ENCODE data around the gene INPPL1. TPM values are rescaled to one million over a fixed set of nuclear protein-coding genes. Genes with fewer than 3 reads are reported as not detected.

INPPL1 gene
- total and polyA plus RNA-seq, 2 of the 13 experiments (the other 11 are each of a cell fraction or from before 2014, with no cell fraction given): 29.1 to 66.9 TPM

DNA sequence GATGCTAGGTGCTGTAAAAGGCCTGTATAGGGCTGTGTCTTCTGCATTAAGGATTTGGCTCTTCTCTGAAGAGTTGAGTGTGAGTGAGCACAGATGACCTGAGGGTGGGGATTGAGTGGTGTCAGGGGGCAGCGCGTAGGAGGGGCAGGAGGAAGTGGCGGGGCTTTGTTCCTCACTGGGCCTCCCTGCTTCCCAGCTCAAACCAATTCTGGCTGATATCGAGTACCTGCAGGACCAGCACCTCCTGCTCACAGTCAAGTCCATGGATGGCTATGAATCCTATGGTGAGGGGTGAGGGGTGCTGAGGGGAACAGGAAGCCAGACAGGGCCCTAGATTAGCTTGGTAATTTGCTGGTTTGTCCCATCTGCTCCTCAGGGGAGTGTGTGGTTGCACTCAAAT lies 10.4 kb downstream of the INPPL1 start:
- no peak overlapping the region for H3K4me3 ChIP-seq (replicated peaks in 1 of 3; ENCODE audit: insufficient read depth in 1 of 3, low read depth in 2 of 3, low read length in 3 of 3)
- ATAC-seq: no peak
- no peak overlapping the region for H2AFZ ChIP-seq (ENCODE audit: low read length)
- ChIA-PET POLR2A (interaction anchor here (1.2 kb wide), 1 partner anchor 199 kb away, joined by 3 read pairs; the partner anchor contains the start of gene CLPB), CTCF (ENCODE audit: low intra/inter-chr PET ratio, low total read pairs) (no interaction called here)
- H3K27me3 ChIP-seq (ENCODE audit: control insufficient read depth in 1 of 2, insufficient read depth in 2 of 2, low read length in 2 of 2): peaks cover 0 to 5% of the 10 kb centered on the region in 2 experiments; a peak in 2 of 5 replicates
- H3K27ac ChIP-seq (ENCODE audit: extremely low read length, insufficient read depth, low read length): no peak overlapping the region
- H3K79me2 ChIP-seq (ENCODE audit: insufficient read depth, low read length): no peaks in the 10 kb centered on the region
- H3K9me3 ChIP-seq (ENCODE audit: low read length): no peaks in the 10 kb centered on the region
- BruUV-seq (replicated peaks): no TSS peak
- H4K20me1 ChIP-seq (ENCODE audit: insufficient read depth, low read length): no peaks in the 10 kb centered on the region
- TF ChIP-seq, protein P1, sequence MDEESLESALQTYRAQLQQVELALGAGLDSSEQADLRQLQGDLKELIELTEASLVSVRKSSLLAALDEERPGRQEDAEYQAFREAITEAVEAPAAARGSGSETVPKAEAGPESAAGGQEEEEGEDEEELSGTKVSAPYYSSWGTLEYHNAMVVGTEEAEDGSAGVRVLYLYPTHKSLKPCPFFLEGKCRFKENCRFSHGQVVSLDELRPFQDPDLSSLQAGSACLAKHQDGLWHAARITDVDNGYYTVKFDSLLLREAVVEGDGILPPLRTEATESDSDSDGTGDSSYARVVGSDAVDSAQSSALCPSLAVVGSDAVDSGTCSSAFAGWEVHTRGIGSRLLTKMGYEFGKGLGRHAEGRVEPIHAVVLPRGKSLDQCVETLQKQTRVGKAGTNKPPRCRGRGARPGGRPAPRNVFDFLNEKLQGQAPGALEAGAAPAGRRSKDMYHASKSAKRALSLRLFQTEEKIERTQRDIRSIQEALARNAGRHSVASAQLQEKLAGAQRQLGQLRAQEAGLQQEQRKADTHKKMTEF (CRISPR knock-in tag; IDR thresholded peaks at IDR 0.05): no peak
- TF ChIP-seq, protein P2, sequence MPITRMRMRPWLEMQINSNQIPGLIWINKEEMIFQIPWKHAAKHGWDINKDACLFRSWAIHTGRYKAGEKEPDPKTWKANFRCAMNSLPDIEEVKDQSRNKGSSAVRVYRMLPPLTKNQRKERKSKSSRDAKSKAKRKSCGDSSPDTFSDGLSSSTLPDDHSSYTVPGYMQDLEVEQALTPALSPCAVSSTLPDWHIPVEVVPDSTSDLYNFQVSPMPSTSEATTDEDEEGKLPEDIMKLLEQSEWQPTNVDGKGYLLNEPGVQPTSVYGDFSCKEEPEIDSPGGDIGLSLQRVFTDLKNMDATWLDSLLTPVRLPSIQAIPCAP (CRISPR knock-in tag; IDR thresholded peaks at IDR 0.05; ENCODE audit: low read depth): no peak
- TF ChIP-seq, protein P3, sequence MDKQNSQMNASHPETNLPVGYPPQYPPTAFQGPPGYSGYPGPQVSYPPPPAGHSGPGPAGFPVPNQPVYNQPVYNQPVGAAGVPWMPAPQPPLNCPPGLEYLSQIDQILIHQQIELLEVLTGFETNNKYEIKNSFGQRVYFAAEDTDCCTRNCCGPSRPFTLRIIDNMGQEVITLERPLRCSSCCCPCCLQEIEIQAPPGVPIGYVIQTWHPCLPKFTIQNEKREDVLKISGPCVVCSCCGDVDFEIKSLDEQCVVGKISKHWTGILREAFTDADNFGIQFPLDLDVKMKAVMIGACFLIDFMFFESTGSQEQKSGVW (CRISPR knock-in tag; IDR thresholded peaks at IDR 0.05; ENCODE audit: borderline replicate concordance): no peak
- TF ChIP-seq, protein P4, sequence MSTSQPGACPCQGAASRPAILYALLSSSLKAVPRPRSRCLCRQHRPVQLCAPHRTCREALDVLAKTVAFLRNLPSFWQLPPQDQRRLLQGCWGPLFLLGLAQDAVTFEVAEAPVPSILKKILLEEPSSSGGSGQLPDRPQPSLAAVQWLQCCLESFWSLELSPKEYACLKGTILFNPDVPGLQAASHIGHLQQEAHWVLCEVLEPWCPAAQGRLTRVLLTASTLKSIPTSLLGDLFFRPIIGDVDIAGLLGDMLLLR (CRISPR knock-in tag; IDR thresholded peaks at IDR 0.05): no peak
- TF ChIP-seq MED1 (CRISPR knock-in tag; IDR thresholded peaks at IDR 0.05) (no peak), ZNF780A (CRISPR knock-in tag; IDR thresholded peaks at IDR 0.05) (no peak), CBX5 (CRISPR knock-in tag; IDR thresholded peaks at IDR 0.05; ENCODE audit: borderline replicate concordance) (no peak), NCOA1 (CRISPR knock-in tag; IDR thresholded peaks at IDR 0.05) (no peak), POLR2AphosphoS2 (IDR thresholded peaks at IDR 0.05; ENCODE audit: low read depth, low read length) (no peak), ZFP37 (CRISPR knock-in tag; IDR thresholded peaks at IDR 0.05; ENCODE audit: borderline replicate concordance) (no peak), SETDB1 (CRISPR knock-in tag; IDR thresholded peaks at IDR 0.05; ENCODE audit: borderline replicate concordance) (no peak), SNAPC2 (CRISPR knock-in tag; IDR thresholded peaks at IDR 0.05) (no peak), ELF1 (CRISPR knock-in tag; IDR thresholded peaks at IDR 0.05) (no peak)
- TF ChIP-seq, protein P5, sequence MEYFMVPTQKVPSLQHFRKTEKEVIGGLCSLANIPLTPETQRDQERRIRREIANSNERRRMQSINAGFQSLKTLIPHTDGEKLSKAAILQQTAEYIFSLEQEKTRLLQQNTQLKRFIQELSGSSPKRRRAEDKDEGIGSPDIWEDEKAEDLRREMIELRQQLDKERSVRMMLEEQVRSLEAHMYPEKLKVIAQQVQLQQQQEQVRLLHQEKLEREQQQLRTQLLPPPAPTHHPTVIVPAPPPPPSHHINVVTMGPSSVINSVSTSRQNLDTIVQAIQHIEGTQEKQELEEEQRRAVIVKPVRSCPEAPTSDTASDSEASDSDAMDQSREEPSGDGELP (IDR thresholded peaks at IDR 0.05; ENCODE audit: borderline replicate concordance, low read depth): no peak
- intact Hi-C loops (cut with micrococcal nuclease; ENCODE audit: unreplicated experiment): no loop called here
- 98% methylated on average over 4 of the region's 4 CpGs for WGBS (ENCODE audit: low lambda C conversion rate)
- no peak for FAIRE-seq
- in situ Hi-C loops (cut with HindIII; ENCODE audit: extremely low pct_ligation_motif_present, low pct_unique_long_range_greater_than_20kb): no loop called here
- no peak overlapping the region for H3K9ac ChIP-seq (ENCODE audit: insufficient read depth, low read depth, low read length)
- H3K4me1 ChIP-seq (ENCODE audit: insufficient read depth, low read length): peaks cover 6% of the 10 kb centered on the region
- H3K36me3 ChIP-seq (replicated peaks in 1 of 2; ENCODE audit: control insufficient read depth in 1 of 2, insufficient read depth in 2 of 2, low read length in 2 of 2): peaks cover 17 to 50% of the 10 kb centered on the region in 2 experiments; a peak in 4 of 5 replicates
- no peak for DNase-seq (ENCODE audit: low spot score)
- no peak overlapping the region for H3K4me2 ChIP-seq (ENCODE audit: low read depth, low read length)
